KMS-11 (cell line): ENCODE results near the gene ZDHHC12.
A peak's percentile ranks its signal among the peaks of the same experiment; 100 is the strongest.

ENCODE experiments used
- H2AFZ ChIP-seq: fragments of 200-600 bp; sonication (generic); 2 replicates; pipeline ENCODE4 v1.6.1; 2016; ENCODE audit warnings: antibody characterized with exemption, mixed run types, low read depth
- H3K27ac ChIP-seq: fragments of 200-600 bp; sonication (generic); 2 replicates; pipeline ENCODE4 v1.6.1; 2016; ENCODE audit warnings: mild to moderate bottlenecking, mixed run types
- H3K27me3 ChIP-seq: fragments of 200-600 bp; sonication (generic); 2 replicates; pipeline ENCODE4 v1.6.1; 2017; ENCODE audit warnings: mild to moderate bottlenecking, low read depth, mixed run types, moderate library complexity; ENCODE audit not compliant: insufficient read depth
- H3K36me3 ChIP-seq: fragments of 200-600 bp; sonication (generic); 2 replicates; pipeline ENCODE4 v1.6.1; 2017; ENCODE audit warnings: mild to moderate bottlenecking, mixed run types; ENCODE audit not compliant: insufficient read depth
- H3K4me1 ChIP-seq: fragments of 200-600 bp; sonication (generic); 2 replicates; pipeline ENCODE4 v1.6.1; 2016; ENCODE audit warnings: mild to moderate bottlenecking, low read depth, mixed run types; ENCODE audit not compliant: poor library complexity, severe bottlenecking
- H3K4me2 ChIP-seq: fragments of 200-600 bp; sonication (generic); 2 replicates; pipeline ENCODE4 v1.7.0; 2016; ENCODE audit warnings: mild to moderate bottlenecking, mixed run types
- H3K4me3 ChIP-seq: fragments of 200-600 bp; sonication (generic); IDR thresholded peaks from 2 replicates; pipeline ENCODE4 v1.6.1; 2017; ENCODE audit warnings: low read depth, low read length, mixed read lengths; ENCODE audit not compliant: insufficient read depth
- H3K79me2 ChIP-seq: fragments of 200-600 bp; sonication (generic); 2 replicates; pipeline ENCODE4 v1.6.1; 2016; ENCODE audit warnings: low read depth, mixed run types; ENCODE audit not compliant: insufficient read depth
- H3K9ac ChIP-seq: fragments of 200-600 bp; sonication (generic); 2 replicates; pipeline ENCODE4 v1.6.1; 2016; ENCODE audit warnings: mild to moderate bottlenecking, mixed run types
- H4K20me1 ChIP-seq: fragments of 200-600 bp; sonication (generic); 2 replicates; pipeline ENCODE4 v1.6.1; 2016; ENCODE audit warnings: mild to moderate bottlenecking, mixed run types; ENCODE audit not compliant: insufficient read depth
- TF ChIP-seq, protein P1 (sequence below): fragments of 200-600 bp; sonication (generic); conservative IDR thresholded peaks from 2 replicates; pipeline ENCODE4 v1.6.1; 2017; ENCODE audit warnings: low read depth, mild to moderate bottlenecking, antibody characterized with exemption, low read length, moderate library complexity, mixed read lengths

The ZDHHC12 gene

DNA sequence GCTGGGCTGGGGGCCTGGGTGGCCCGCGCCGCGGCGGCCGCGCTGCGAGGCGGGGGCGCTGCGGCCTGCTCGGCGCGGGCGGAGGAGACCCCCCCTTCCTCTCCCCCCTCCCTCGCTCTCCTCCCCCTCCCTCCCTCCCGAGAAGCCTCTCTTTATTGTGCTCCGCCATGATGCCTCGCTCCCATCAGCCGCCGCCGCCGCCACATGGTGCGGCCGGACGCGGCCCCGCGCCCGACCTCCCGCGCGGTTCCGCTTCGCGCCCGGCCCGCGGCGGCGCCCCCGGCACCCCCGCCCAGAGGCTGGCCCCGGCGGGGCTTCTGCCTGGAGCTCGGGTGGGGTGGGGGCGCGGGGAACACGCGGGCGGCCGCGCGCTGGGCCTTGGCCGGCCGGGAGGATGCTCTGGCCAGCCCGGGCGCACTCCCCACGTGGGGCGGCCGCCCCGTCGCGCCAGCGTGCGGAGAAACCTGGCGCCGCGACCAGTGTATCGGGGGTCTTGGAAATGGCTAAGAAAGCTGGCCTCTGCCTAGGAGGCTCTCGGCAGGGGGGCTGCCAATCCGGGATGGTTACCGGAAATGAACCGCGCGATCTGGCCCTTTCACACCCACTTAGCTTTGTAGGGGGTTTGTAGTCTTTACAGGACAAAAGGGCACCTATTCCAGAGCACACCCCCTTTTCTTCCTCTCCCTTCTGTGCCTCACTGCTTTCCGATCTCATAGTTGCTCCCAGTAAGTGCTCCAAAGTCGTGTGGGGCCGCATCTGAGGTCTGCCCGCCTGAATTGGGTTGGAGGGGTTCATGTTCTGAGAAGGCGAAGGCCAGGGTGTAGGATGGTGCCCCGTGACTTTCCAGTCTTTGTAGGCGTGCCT lies 33.9 kb downstream of the ZDHHC12 start:
- Histone ChIP-seq H3K4me3 (no peak overlapping the region), H3K27ac (peak overlapping the region; percentile 66), H3K27me3 (no peaks in the 10 kb centered on the region; the same call in 1 of the 2 replicates), H3K9ac (peak overlapping the region; percentile 79), H4K20me1 (peaks cover 25% of the 10 kb centered on the region; the same call in 1 of the 2 replicates), H3K36me3 (peaks cover 26% of the 10 kb centered on the region; the same call in 1 of the 2 replicates), H3K4me2 (peak overlapping the region; percentile 91), H2AFZ (no peak overlapping the region), H3K79me2 (peaks cover 73% of the 10 kb centered on the region), H3K4me1 (peaks cover 69% of the 10 kb centered on the region)
- TF ChIP-seq, protein P1, sequence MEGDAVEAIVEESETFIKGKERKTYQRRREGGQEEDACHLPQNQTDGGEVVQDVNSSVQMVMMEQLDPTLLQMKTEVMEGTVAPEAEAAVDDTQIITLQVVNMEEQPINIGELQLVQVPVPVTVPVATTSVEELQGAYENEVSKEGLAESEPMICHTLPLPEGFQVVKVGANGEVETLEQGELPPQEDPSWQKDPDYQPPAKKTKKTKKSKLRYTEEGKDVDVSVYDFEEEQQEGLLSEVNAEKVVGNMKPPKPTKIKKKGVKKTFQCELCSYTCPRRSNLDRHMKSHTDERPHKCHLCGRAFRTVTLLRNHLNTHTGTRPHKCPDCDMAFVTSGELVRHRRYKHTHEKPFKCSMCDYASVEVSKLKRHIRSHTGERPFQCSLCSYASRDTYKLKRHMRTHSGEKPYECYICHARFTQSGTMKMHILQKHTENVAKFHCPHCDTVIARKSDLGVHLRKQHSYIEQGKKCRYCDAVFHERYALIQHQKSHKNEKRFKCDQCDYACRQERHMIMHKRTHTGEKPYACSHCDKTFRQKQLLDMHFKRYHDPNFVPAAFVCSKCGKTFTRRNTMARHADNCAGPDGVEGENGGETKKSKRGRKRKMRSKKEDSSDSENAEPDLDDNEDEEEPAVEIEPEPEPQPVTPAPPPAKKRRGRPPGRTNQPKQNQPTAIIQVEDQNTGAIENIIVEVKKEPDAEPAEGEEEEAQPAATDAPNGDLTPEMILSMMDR: no peak

- Histone ChIP-seq H3K4me3 (no peak overlapping the region), H3K4me2 (no peak overlapping the region), H4K20me1 (peaks cover 24% of the 10 kb centered on the region; the same call in 1 of the 2 replicates), H2AFZ (no peak overlapping the region), H3K4me1 (peaks cover 75% of the 10 kb centered on the region), H3K79me2 (peaks cover 80% of the 10 kb centered on the region), H3K27me3 (no peaks in the 10 kb centered on the region; the same call in 1 of the 2 replicates), H3K27ac (peak overlapping the region; percentile 69), H3K9ac (peak overlapping the region; percentile 62), H3K36me3 (peaks cover 25% of the 10 kb centered on the region; the same call in 1 of the 2 replicates)
- TF ChIP-seq, protein P1: no peak
Observed at GRCh38 chr9:128689293-128689774, 34.6 kb downstream of the ZDHHC12 start.

- Histone ChIP-seq H3K27ac (peak within 1 kb of the TSS; percentile 69), H3K4me2 (peak within 1 kb of the TSS; percentile 91), H3K36me3 (peaks cover 18% of the 10 kb centered on the region; the same call in 1 of the 2 replicates), H4K20me1 (peaks cover 21% of the 10 kb centered on the region; the same call in 1 of the 2 replicates), H3K79me2 (peaks cover 86% of the 10 kb centered on the region), H3K9ac (peak within 1 kb of the TSS; percentile 79), H2AFZ (peak within 1 kb of the TSS; percentile 75; the same call in 1 of the 2 replicates), H3K4me3 (no peak within 1 kb of the TSS), H3K27me3 (no peaks in the 10 kb centered on the region; the same call in 1 of the 2 replicates), H3K4me1 (peaks cover 69% of the 10 kb centered on the region)
- TF ChIP-seq, protein P1: no peak
Observed at GRCh38 chr9:128688501-128689292, 35.2 kb downstream of the ZDHHC12 start, which contains the start of gene SET. Gene SET (plus strand): TSS chr9:128689222. CDS start chr9:128689583, 361 bp downstream.

- peaks cover 6% of the 10 kb centered on the region; the same call in 1 of the 2 replicates for H3K36me3 ChIP-seq
- TF ChIP-seq, protein P1: no peak
- peaks cover 14% of the 10 kb centered on the region; the same call in 1 of the 2 replicates for H4K20me1 ChIP-seq
- H3K4me2 ChIP-seq: peak overlapping the region; percentile 65; the same call in 1 of the 2 replicates
- H3K79me2 ChIP-seq: peaks cover 86% of the 10 kb centered on the region
- H3K4me1 ChIP-seq: peaks cover 65% of the 10 kb centered on the region
- no peak overlapping the region for H3K27ac ChIP-seq
- H2AFZ ChIP-seq: no peak overlapping the region
- H3K9ac ChIP-seq: no peak overlapping the region
- no peak overlapping the region for H3K4me3 ChIP-seq
- H3K27me3 ChIP-seq: no peaks in the 10 kb centered on the region
Observed at GRCh38 chr9:128687453-128687852, 36.5 kb downstream of the ZDHHC12 start.
